Astrocyte of the spinal cord (primary cell): Measurements from ENCODE around the gene SNUPN.
"Not testable (repeated sequence)": the region's sequence is repeated elsewhere in the genome, so short reads cannot be mapped to it uniquely, and the experiment has no call there.

Source experiments
- DNase-seq: peaks from one replicate; pipeline ENCODE4 v3.0.0; 2011; ENCODE audit warnings: low read depth, low spot score
- H3K4me3 ChIP-seq: 2 replicates; pipeline ENCODE4 v1.5.1; 2011; ENCODE audit warnings: low read depth, mild to moderate bottlenecking, low read length, moderate library complexity
- CTCF ChIP-seq: IDR thresholded peaks from 2 replicates; pipeline ENCODE4 v1.5.1; 2012; ENCODE audit warnings: low read depth, mild to moderate bottlenecking, low read length, inconsistent platforms
- in situ Hi-C: cut with HindIII; loops from 2 replicates; pipeline ENCODE4 v1.10.0; 2017; ENCODE audit warnings: low sequenced_read_pairs

The SNUPN gene

DNA sequence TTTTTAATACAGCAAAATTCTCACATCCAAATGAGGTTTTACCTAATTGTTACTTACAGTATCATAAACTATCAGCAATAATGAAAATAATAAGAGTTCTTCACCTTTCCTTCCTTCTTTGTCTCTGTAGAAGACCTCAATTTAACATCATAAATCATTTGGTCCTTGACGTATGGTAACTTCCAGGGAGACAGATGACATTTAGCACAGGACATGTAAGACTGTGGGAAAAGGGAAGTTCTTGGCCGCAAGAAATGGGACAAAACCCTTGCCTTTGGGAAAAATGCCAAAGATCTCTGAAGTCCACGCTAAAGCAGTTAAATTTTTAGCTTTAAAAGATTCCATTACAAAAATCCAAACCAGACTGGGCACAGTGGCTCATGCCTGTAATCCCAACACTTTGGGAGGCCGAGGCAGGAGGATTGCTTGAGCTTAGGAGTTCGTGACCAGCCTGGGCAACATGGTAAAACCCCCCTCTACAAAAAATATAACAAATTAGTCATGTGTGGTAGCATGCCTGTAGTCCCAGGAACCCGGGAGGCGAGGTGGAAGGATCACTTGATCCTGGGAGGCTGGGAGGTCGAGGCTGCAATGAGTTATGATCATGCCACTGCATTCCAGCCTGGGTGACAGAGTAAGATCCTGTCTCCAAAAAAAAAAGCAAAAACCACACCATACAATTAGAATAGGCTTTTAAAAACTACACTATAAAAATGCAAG lies 55.2 kb downstream of the SNUPN start:
- in situ Hi-C loops, result no loop called here
- H3K4me3 ChIP-seq, result no peak overlapping the region
- TF ChIP-seq CTCF, result no peak
- DNase-seq, result no peak

GRCh38 chr15:75565062-75565970 lies 60.2 kb downstream of the SNUPN start:
- DNase-seq, result peak; percentile 29
- TF ChIP-seq CTCF, result no peak
- no peak overlapping the region for H3K4me3 ChIP-seq
- in situ Hi-C loops, result no loop called here

DNA sequence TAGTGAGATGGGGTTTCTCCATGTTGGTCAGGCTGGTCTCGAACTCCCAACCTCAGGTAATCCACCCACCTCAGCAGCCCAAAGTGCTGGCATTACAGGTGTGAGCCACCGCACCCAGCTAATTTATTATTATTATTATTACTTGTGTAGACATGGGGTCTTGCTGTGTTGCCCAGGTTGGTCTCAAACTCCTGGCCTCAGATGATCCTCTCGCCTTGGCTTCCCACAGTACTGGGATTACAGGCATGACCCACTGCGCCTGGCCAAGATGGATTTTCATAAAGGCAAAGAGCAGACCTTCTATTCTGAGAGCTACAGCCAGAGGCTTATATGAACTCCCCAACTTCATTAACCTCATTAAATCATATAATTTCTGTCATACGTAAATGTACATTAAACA lies 63.6 kb downstream of the SNUPN start:
- H3K4me3 ChIP-seq, result no peak overlapping the region
- no peak for TF ChIP-seq CTCF
- in situ Hi-C loops, result no loop called here
- DNase-seq, result no peak

- H3K4me3 ChIP-seq, in situ Hi-C loops, DNase-seq: not testable (repeated sequence)
These were observed 66.2 kb downstream of the SNUPN start for GRCh38 chr15:75559360-75559759.

DNA sequence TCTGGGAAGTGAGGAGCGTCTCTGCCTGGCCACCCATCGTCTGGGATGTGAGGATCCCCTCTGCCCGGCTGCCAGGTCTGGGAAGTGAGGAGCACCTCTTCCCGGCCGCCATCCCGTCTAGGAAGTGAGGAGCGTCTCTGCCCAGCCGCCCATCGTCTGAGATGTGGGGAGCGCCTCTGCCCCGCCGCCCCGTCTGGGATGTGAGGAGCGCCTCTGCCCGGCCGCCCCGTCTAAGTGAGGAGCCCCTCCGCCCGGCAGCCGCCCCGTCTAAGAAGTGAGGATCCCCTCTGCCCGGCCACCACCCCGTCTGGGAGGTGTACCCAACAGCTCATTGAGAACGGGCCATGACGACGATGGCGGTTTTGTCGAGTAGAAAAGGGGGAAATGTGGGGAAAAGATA lies 66.6 kb downstream of the SNUPN start:
- H3K4me3 ChIP-seq, in situ Hi-C loops, DNase-seq: not testable (repeated sequence)

DNA sequence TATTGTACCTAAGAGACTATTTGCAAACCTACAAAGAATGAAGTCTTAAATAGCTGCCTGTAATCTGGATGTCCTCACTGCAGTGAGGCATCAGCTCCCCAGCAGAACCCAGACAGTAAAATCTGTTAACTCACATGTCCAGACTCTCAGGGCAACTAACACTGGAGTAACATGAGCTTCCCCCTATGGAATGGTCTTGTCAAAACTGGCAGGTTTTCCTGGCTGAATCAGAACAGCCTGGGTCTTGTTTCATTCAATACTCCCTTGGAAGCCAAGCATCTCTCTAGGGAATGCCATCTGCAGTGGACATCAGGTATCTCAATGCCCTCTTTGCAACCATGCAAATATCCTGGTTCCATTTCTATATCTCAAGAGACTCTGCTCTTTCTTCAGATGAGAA lies 70.8 kb downstream of the SNUPN start:
- in situ Hi-C loops, result no loop called here
- peak; percentile 71 for DNase-seq
- no peak for TF ChIP-seq CTCF
- no peak overlapping the region for H3K4me3 ChIP-seq

GRCh38 chr15:75553659-75554058 lies 71.9 kb downstream of the SNUPN start:
- DNase-seq, result no peak
- in situ Hi-C loops, result no loop called here
- no peak overlapping the region for H3K4me3 ChIP-seq
- no peak for TF ChIP-seq CTCF
